ENCODE data around the gene GTF2A1L. TPM values are rescaled to one million over a fixed set of nuclear protein-coding genes. Genes with fewer than 3 reads are reported as not detected.

GTF2A1L gene
- total RNA-seq, 1 experiment from 2014 or later: 0.22 TPM

- Histone ChIP-seq H3K4me2 (ENCODE audit: low read length) (no peak overlapping the region), H3K9me2 (ENCODE audit: insufficient read depth) (no peaks in the 10 kb centered on the region), H3K4me3 (replicated peaks in 1 of 2; ENCODE audit: low read depth in 1 of 2, low read length in 2 of 2) (no peak overlapping the region), H4K20me1 (ENCODE audit: insufficient read depth) (no peaks in the 10 kb centered on the region), H3K79me2 (ENCODE audit: insufficient read depth, low read length) (no peaks in the 10 kb centered on the region), H3K27me3 (ENCODE audit: insufficient read depth, low read length) (no peaks in the 10 kb centered on the region), H2AFZ (ENCODE audit: low read depth, low read length, poor library complexity, severe bottlenecking) (no peak overlapping the region), H3K9me3 (ENCODE audit: control insufficient read depth in 1 of 2, insufficient read depth in 1 of 2, low read depth in 1 of 2, low read length in 2 of 2) (no peaks in the 10 kb centered on the region), H3K36me3 (ENCODE audit: control insufficient read depth in 1 of 2, insufficient read depth in 2 of 2, low read length in 2 of 2) (no peaks in the 10 kb centered on the region), H3K27ac (ENCODE audit: low read depth, low read length) (no peak overlapping the region), H3K9ac (ENCODE audit: low read length) (no peak overlapping the region), H3K4me1 (ENCODE audit: control insufficient read depth in 1 of 2, insufficient read depth in 2 of 2, low read length in 2 of 2) (no peaks in the 10 kb centered on the region)
- ChIA-PET CTCF (no interaction called here), RAD21 (ENCODE audit: low non-redundant PET in 1 of 2, low total read pairs in 2 of 2, uncharacterized antibody in 2 of 2, unreplicated experiment in 2 of 2) (no interaction called here), POLR2A (no interaction called here)
- DNase-seq (ENCODE audit: low read depth, low spot score): no peak
- BruUV-seq (replicated peaks): no TSS peak
- TF ChIP-seq YY1 (IDR thresholded peaks at IDR 0.05; ENCODE audit: extremely low read depth, insufficient replicate concordance, low read depth, low read length) (no peak), EGR1 (IDR thresholded peaks at IDR 0.05; ENCODE audit: low read depth) (no peak), TCF7L2 (IDR thresholded peaks at IDR 0.05; ENCODE audit: borderline replicate concordance, extremely low read depth, insufficient read depth, insufficient read length) (no peak), RAD21 (IDR thresholded peaks at IDR 0.05; ENCODE audit: low read depth) (no peak), ATF3 (IDR thresholded peaks at IDR 0.05) (no peak), FOSL1 (IDR thresholded peaks at IDR 0.05; ENCODE audit: low read depth) (no peak), EZH2phosphoT487 (IDR thresholded peaks at IDR 0.05; ENCODE audit: borderline replicate concordance) (no peak), ELF1 (IDR thresholded peaks at IDR 0.05; ENCODE audit: borderline replicate concordance, low read depth) (no peak)
- TF ChIP-seq, protein P1, sequence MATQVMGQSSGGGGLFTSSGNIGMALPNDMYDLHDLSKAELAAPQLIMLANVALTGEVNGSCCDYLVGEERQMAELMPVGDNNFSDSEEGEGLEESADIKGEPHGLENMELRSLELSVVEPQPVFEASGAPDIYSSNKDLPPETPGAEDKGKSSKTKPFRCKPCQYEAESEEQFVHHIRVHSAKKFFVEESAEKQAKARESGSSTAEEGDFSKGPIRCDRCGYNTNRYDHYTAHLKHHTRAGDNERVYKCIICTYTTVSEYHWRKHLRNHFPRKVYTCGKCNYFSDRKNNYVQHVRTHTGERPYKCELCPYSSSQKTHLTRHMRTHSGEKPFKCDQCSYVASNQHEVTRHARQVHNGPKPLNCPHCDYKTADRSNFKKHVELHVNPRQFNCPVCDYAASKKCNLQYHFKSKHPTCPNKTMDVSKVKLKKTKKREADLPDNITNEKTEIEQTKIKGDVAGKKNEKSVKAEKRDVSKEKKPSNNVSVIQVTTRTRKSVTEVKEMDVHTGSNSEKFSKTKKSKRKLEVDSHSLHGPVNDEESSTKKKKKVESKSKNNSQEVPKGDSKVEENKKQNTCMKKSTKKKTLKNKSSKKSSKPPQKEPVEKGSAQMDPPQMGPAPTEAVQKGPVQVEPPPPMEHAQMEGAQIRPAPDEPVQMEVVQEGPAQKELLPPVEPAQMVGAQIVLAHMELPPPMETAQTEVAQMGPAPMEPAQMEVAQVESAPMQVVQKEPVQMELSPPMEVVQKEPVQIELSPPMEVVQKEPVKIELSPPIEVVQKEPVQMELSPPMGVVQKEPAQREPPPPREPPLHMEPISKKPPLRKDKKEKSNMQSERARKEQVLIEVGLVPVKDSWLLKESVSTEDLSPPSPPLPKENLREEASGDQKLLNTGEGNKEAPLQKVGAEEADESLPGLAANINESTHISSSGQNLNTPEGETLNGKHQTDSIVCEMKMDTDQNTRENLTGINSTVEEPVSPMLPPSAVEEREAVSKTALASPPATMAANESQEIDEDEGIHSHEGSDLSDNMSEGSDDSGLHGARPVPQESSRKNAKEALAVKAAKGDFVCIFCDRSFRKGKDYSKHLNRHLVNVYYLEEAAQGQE (IDR thresholded peaks at IDR 0.05; ENCODE audit: low read depth): no peak
- TF ChIP-seq, protein P2, sequence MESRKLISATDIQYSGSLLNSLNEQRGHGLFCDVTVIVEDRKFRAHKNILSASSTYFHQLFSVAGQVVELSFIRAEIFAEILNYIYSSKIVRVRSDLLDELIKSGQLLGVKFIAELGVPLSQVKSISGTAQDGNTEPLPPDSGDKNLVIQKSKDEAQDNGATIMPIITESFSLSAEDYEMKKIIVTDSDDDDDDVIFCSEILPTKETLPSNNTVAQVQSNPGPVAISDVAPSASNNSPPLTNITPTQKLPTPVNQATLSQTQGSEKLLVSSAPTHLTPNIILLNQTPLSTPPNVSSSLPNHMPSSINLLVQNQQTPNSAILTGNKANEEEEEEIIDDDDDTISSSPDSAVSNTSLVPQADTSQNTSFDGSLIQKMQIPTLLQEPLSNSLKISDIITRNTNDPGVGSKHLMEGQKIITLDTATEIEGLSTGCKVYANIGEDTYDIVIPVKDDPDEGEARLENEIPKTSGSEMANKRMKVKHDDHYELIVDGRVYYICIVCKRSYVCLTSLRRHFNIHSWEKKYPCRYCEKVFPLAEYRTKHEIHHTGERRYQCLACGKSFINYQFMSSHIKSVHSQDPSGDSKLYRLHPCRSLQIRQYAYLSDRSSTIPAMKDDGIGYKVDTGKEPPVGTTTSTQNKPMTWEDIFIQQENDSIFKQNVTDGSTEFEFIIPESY (IDR thresholded peaks at IDR 0.05; ENCODE audit: extremely low read depth, insufficient replicate concordance, low read length): no peak
- TF ChIP-seq, protein P3, sequence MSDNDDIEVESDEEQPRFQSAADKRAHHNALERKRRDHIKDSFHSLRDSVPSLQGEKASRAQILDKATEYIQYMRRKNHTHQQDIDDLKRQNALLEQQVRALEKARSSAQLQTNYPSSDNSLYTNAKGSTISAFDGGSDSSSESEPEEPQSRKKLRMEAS (IDR thresholded peaks at IDR 0.05): no peak
- TF ChIP-seq, protein P4, sequence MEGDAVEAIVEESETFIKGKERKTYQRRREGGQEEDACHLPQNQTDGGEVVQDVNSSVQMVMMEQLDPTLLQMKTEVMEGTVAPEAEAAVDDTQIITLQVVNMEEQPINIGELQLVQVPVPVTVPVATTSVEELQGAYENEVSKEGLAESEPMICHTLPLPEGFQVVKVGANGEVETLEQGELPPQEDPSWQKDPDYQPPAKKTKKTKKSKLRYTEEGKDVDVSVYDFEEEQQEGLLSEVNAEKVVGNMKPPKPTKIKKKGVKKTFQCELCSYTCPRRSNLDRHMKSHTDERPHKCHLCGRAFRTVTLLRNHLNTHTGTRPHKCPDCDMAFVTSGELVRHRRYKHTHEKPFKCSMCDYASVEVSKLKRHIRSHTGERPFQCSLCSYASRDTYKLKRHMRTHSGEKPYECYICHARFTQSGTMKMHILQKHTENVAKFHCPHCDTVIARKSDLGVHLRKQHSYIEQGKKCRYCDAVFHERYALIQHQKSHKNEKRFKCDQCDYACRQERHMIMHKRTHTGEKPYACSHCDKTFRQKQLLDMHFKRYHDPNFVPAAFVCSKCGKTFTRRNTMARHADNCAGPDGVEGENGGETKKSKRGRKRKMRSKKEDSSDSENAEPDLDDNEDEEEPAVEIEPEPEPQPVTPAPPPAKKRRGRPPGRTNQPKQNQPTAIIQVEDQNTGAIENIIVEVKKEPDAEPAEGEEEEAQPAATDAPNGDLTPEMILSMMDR (IDR thresholded peaks at IDR 0.05 in 2 of 3, conservative IDR thresholded peaks at IDR 0.05 in 1 of 3; ENCODE audit: borderline replicate concordance in 1 of 3, insufficient read depth in 1 of 3, low read depth in 2 of 3, low read length in 2 of 3): no peak
- ATAC-seq: no peak
- intact Hi-C loops (cut with micrococcal nuclease): no loop called here
These were observed 57.3 kb downstream of the GTF2A1L start for GRCh38 chr2:48674933-48675332.
